Transverse colon (tissue), 4 donors: ENCODE measurements around the gene RILPL1. TPM values are rescaled to one million over a fixed set of nuclear protein-coding genes. Genes with fewer than 3 reads are reported as not detected.
A peak's percentile ranks its signal among the peaks of the same experiment; 100 is the strongest.

Experiments
- DNase-seq: peaks from one replicate; pipeline ENCODE4 v3.0.0-alpha.2; 2019
- H3K27ac ChIP-seq, 4 donors: fragments of 200-600 bp; sonication (generic); 2 replicates each; pipeline ENCODE4 v1.5.1; 2016 to 2018; ENCODE audit warnings: inconsistent platforms in 4 of 4
- H3K27me3 ChIP-seq: fragments of 200-600 bp; sonication (generic); 2 replicates; pipeline ENCODE4 v1.5.1; 2017; ENCODE audit warnings: inconsistent platforms
- H3K36me3 ChIP-seq, 4 donors: fragments of 200-600 bp; sonication (generic); 2 replicates each; pipeline ENCODE4 v1.5.1; 2017 to 2019; ENCODE audit warnings: inconsistent platforms in 4 of 4
- H3K4me1 ChIP-seq, 4 donors: fragments of 200-600 bp; sonication (generic); 2 replicates each; pipeline ENCODE4 v1.5.1; 2017 to 2020; ENCODE audit warnings: inconsistent platforms in 4 of 4
- H3K4me3 ChIP-seq, 4 donors: fragments of 200-600 bp; sonication (generic); 1 replicate in 1 of 4; 2 replicates in 3 of 4; pipeline versions ENCODE4 v1.5.1 to v1.6.1; 2017 to 2019; ENCODE audit warnings: inconsistent platforms in 4 of 4
- H3K9me3 ChIP-seq, 2 donors: fragments of 200-600 bp; sonication (generic); 2 replicates each; pipeline ENCODE4 v1.5.1; 2017 to 2019; ENCODE audit warnings: inconsistent platforms in 2 of 2
- EP300 ChIP-seq: sonication (generic); formaldehyde crosslinking; IDR thresholded peaks from one replicate; pipeline ENCODE4 v1.6.1; 2017; ENCODE audit warnings: antibody characterized with exemption, low read depth
- POLR2A ChIP-seq: fragments of 450-650 bp; IDR thresholded peaks from one replicate; pipeline ENCODE4 v1.6.1; 2016; ENCODE audit warnings: antibody characterized with exemption, mild to moderate bottlenecking, moderate library complexity
- POLR2AphosphoS5 ChIP-seq, 3 donors: sonication (generic); formaldehyde crosslinking; IDR thresholded peaks; one replicate each; pipeline ENCODE4 v1.6.1; 2016; ENCODE audit warnings: antibody characterized with exemption in 3 of 3
- WGBS, 2 donors: methylation state at CpG; one replicate each; pipeline ENCODE4 v1.1.5; 2018; ENCODE audit warnings: low coverage in 1 of 2; 5-methylcytosine and 5-hydroxymethylcytosine counted together
- in situ Hi-C, 4 donors: fragments of 200-750 bp; cut with MboI; loops; one replicate each; pipeline versions ENCODE4 v1.15.0 to v1.15.1; 2017; ENCODE audit warnings: low sequenced_read_pairs in 3 of 4, low pct_ligation_motif_present in 1 of 4, low pct_unique_long_range_greater_than_20kb in 1 of 4
- intact Hi-C: fragments of 100-400 bp; cut with DNase I; formaldehyde crosslinking; loops from one replicate; pipeline ENCODE4 v1.15.1; 2023; ENCODE audit warnings: low total_unique reads
- total RNA-seq, 4 donors: library from RNA; depleted of rRNA; stranded (reverse); fragments of >200 nt; gene quantifications; one replicate each; pipeline ENCODE4 v1.1.0, GENCODE V29; 2016
- TF ChIP-seq, protein P1 (sequence below), 5 experiments: fragments of 200-600 bp in 3 of 5; fragments of 450-650 bp in 2 of 5; sonication (generic) in 3 of 5; IDR thresholded peaks; 1 replicate in 2 of 5; 2 replicates in 3 of 5; pipeline ENCODE4 v1.5.1; 2016 to 2017; ENCODE audit warnings: antibody characterized with exemption in 5 of 5, inconsistent platforms in 3 of 5, mild to moderate bottlenecking in 2 of 5, moderate library complexity in 1 of 5

Gene RILPL1
- total RNA-seq, 4 donors from 2014 or later: 1.6 to 6.7 (median 5.0) TPM

DNA sequence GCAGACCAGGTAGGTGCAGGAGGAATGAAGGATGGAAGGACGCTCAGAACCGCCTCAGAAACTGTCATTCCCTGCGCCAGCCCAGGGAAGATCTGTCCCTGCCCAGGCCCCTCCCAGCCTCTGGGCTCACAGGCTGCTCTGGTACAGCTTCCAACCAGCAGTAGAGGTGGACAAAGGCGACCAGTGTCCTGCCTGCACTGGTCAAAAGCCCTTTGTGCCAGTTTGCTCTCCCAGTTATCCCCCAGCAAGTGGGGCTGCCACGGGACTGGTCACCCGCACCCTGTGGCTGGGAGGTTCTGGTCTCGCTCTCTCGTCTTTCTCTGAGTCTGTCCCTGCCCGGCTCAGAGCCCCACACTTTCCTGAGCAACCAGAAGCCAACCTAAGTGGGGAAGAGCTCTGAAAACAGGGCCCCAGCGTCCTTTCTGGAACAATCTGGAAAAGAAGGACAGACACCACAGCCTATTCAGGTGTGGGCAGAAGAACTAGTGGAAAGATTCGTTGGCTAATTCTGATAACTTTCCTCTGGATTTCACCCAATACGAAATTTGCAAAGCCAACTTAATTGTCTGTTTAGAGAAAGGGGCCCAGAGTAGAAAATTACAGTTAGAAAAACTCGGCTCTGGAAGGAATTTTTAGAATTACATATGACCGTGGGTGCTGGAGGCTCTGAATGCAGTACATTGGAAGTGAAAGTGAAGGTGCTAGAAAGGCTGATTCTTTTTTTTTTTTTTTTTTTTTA lies 53.9 kb downstream of the RILPL1 start:
- Histone ChIP-seq H3K27ac (peak overlapping the region; percentile 2 to 29 (median 16)), H3K4me3 (no peak overlapping the region), H3K9me3 (no peaks in the 10 kb centered on the region), H3K27me3 (no peaks in the 10 kb centered on the region), H3K4me1 (no peaks in the 10 kb centered on the region), H3K36me3 (no peaks in the 10 kb centered on the region)
- TF ChIP-seq POLR2A: no peak
- no peak for TF ChIP-seq EP300
- TF ChIP-seq POLR2AphosphoS5 (IDR thresholded peaks at IDR 0.05): no peak
- TF ChIP-seq, protein P1, sequence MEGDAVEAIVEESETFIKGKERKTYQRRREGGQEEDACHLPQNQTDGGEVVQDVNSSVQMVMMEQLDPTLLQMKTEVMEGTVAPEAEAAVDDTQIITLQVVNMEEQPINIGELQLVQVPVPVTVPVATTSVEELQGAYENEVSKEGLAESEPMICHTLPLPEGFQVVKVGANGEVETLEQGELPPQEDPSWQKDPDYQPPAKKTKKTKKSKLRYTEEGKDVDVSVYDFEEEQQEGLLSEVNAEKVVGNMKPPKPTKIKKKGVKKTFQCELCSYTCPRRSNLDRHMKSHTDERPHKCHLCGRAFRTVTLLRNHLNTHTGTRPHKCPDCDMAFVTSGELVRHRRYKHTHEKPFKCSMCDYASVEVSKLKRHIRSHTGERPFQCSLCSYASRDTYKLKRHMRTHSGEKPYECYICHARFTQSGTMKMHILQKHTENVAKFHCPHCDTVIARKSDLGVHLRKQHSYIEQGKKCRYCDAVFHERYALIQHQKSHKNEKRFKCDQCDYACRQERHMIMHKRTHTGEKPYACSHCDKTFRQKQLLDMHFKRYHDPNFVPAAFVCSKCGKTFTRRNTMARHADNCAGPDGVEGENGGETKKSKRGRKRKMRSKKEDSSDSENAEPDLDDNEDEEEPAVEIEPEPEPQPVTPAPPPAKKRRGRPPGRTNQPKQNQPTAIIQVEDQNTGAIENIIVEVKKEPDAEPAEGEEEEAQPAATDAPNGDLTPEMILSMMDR (IDR thresholded peaks at IDR 0.05): no peak
- intact Hi-C loops (no loop called here), in situ Hi-C loops (no loop called here)
- 37 to 76% methylated on average over 4 to 14 of the region's 14 CpGs for whole genome bisulfite sequencing, 2 donors
- DNase-seq: no peak

DNA sequence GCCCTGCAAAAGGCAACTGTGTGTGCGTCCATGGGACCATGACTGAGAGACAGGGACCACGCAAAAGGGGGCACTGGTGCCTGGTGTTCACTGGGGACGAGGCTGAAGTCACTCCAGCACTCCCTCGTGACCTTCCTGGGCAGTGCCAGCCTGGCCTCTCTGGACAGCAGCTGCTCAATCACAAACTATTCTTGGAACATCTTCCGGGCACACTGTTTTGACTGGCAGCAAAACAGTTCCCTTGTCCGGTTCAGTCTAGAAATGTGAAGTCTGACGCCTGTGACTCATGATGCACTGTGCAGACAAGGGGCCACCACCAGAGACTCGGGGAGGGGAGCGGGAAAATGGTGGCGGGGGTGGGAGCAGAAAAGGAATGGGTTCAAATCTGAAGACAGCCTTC lies 54.8 kb downstream of the RILPL1 start:
- WGBS, 2 donors: 87 to 92% methylated on average over 9 to 10 of the region's 10 CpGs
- no peak overlapping the region for H3K4me3 ChIP-seq
- no peaks in the 10 kb centered on the region for H3K27me3 ChIP-seq
- intact Hi-C loops: no loop called here
- no peak for DNase-seq
- H3K27ac ChIP-seq: peak overlapping the region in 2 of 4 donors; percentile 2 to 29
- no peaks in the 10 kb centered on the region for H3K9me3 ChIP-seq
- in situ Hi-C loops: no loop called here
- H3K36me3 ChIP-seq: no peaks in the 10 kb centered on the region
- H3K4me1 ChIP-seq: no peaks in the 10 kb centered on the region
- TF ChIP-seq EP300: no peak
- no peak for TF ChIP-seq POLR2A
- no peak for TF ChIP-seq POLR2AphosphoS5 (IDR thresholded peaks at IDR 0.05)
- TF ChIP-seq, protein P1 (IDR thresholded peaks at IDR 0.05): no peak

DNA sequence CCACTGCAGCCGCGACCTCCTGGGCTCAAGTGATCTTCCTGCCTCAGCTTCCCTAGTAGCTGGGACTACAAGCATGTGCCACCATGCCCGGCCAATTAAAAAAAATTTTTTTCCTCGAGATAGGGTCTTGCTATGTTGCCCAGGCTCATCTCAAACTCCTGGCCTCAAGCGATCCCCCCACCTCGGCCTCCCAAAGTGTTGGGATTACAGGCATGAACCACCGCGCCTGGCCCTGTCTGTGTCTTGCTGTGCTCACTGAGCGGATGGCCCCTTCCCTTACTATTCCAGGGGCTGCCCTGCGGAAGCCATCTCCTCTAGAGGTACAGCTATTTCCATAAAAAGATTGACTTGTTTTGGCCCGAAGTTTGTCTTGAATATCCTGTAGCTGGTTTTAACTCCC lies 55.5 kb downstream of the RILPL1 start:
- Histone ChIP-seq H3K36me3 (no peaks in the 10 kb centered on the region), H3K27me3 (no peaks in the 10 kb centered on the region), H3K4me3 (no peak overlapping the region), H3K4me1 (no peaks in the 10 kb centered on the region), H3K27ac (no peak overlapping the region), H3K9me3 (no peaks in the 10 kb centered on the region)
- TF ChIP-seq, protein P1 (IDR thresholded peaks at IDR 0.05): no peak
- TF ChIP-seq POLR2AphosphoS5 (IDR thresholded peaks at IDR 0.05): no peak
- TF ChIP-seq POLR2A: no peak
- TF ChIP-seq EP300: no peak
- WGBS, 2 donors: 91% methylated on average over 11 of the region's 11 CpGs; no CpG with 5 or more reads in 1 of the 2 donors
- in situ Hi-C loops: no loop called here
- intact Hi-C loops: no loop called here
- DNase-seq: no peak

DNA sequence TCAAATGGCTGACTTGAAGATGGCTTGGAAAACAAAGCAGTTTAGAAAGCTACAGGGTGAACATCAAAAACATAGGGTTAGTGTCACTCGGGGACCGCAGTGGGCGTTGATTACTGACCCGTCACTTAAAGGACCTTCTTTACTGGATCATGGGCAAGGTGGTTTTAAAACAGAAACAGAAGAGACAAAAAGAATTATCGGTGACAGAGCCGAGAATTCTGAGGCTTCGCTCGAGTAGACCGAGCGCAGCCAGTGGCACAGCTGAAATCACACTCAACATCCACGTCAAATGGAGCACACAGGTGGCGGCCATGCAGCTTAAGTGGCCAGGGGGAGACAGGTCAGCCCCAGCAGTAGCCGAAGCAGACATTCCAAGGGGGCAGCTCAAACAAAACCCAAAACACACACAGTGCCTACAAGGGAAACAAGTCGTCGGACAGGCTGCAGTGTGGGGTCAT lies 58.2 kb downstream of the RILPL1 start:
- WGBS, 2 donors: 70 to 84% methylated on average over 2 to 15 of the region's 15 CpGs
- Histone ChIP-seq H3K4me1 (no peaks in the 10 kb centered on the region), H3K36me3 (no peaks in the 10 kb centered on the region), H3K27me3 (no peaks in the 10 kb centered on the region), H3K4me3 (no peak overlapping the region), H3K9me3 (no peaks in the 10 kb centered on the region), H3K27ac (no peak overlapping the region)
- no peak for DNase-seq
- TF ChIP-seq, protein P1 (IDR thresholded peaks at IDR 0.05): no peak
- no peak for TF ChIP-seq POLR2AphosphoS5 (IDR thresholded peaks at IDR 0.05)
- TF ChIP-seq POLR2A: no peak
- no peak for TF ChIP-seq EP300
- in situ Hi-C loops: no loop called here
- intact Hi-C loops: no loop called here
